GM12878 (cell line): ENCODE measurements around the gene THOC1.

Experiments used
- EZH2 ChIP-seq: IDR thresholded peaks from 2 replicates; pipeline ENCODE4 v1.6.1; 2012; ENCODE audit warnings: low read depth, mild to moderate bottlenecking, control low read depth, inconsistent platforms, low read length, borderline replicate concordance; ENCODE audit not compliant: control insufficient read depth
- MYC ChIP-seq: IDR thresholded peaks from 2 replicates; pipeline ENCODE4 v1.6.1; 2011; ENCODE audit warnings: mild to moderate bottlenecking, low read length, moderate library complexity, inconsistent platforms; ENCODE audit not compliant: insufficient read depth, insufficient replicate concordance, insufficient read length, severe bottlenecking
- POLR2A ChIP-seq: IDR thresholded peaks from 2 replicates; pipeline ENCODE4 v1.6.1; 2011; ENCODE audit warnings: low read depth, mild to moderate bottlenecking, low read length
- ZNF622 ChIP-seq: fragments of 450-650 bp; IDR thresholded peaks from 2 replicates; pipeline ENCODE4 v1.6.1; 2017; ENCODE audit warnings: mild to moderate bottlenecking, inconsistent platforms
- TF ChIP-seq, protein P1 (sequence below): IDR thresholded peaks from 2 replicates; pipeline ENCODE4 v1.6.1; 2012; ENCODE audit warnings: low read length, inconsistent platforms
- TF ChIP-seq, protein P2 (sequence below), 3 experiments: IDR thresholded peaks in 2 of 3; conservative IDR thresholded peaks in 1 of 3; 2 replicates each; pipeline ENCODE4 v1.5.1; 2011; ENCODE audit warnings: low read depth in 3 of 3, low read length in 3 of 3, mild to moderate bottlenecking in 3 of 3, control low read depth in 2 of 3, moderate library complexity in 2 of 3, inconsistent platforms in 1 of 3, mixed read lengths in 1 of 3; ENCODE audit not compliant: control insufficient read depth in 2 of 3, insufficient read depth in 1 of 3; ENCODE audit errors: extremely low read depth in 1 of 3

DNA sequence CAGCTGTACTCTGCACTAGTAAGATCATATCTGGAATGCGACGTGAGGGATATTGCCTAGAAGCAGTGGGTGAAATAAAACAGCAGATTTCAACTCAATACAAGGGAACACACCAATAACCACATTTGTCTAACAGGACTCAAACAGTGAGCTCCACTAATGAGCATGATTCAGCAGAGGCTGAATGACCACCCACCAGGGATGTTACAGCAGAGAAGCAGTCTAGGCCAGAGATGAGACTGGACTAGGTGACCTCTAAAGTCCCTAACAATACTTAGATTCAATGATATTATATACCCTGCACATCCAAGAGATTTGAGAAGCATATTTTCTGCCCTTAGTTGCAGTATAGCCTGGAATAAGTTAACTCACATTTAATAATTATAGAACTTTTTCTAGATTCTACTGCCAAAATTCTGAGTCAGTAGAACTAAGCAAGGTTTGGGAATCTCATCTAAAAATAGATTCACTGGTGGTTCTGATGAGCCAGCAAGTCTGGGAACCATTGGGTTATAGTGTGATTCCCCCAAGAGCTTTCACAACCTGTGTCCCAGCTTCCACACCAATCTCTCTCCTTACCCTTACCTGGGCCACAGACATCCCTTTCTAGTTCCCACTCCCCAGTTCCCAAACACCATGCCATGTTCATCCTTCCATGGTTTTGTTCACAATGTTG, 6.3 kb downstream of the THOC1 start:
- no peak for TF ChIP-seq EZH2
- no peak for TF ChIP-seq POLR2A
- TF ChIP-seq ZNF622 = no peak
- TF ChIP-seq MYC = no peak
- TF ChIP-seq, protein P1, sequence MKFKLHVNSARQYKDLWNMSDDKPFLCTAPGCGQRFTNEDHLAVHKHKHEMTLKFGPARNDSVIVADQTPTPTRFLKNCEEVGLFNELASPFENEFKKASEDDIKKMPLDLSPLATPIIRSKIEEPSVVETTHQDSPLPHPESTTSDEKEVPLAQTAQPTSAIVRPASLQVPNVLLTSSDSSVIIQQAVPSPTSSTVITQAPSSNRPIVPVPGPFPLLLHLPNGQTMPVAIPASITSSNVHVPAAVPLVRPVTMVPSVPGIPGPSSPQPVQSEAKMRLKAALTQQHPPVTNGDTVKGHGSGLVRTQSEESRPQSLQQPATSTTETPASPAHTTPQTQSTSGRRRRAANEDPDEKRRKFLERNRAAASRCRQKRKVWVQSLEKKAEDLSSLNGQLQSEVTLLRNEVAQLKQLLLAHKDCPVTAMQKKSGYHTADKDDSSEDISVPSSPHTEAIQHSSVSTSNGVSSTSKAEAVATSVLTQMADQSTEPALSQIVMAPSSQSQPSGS = no peak
- TF ChIP-seq, protein P2, sequence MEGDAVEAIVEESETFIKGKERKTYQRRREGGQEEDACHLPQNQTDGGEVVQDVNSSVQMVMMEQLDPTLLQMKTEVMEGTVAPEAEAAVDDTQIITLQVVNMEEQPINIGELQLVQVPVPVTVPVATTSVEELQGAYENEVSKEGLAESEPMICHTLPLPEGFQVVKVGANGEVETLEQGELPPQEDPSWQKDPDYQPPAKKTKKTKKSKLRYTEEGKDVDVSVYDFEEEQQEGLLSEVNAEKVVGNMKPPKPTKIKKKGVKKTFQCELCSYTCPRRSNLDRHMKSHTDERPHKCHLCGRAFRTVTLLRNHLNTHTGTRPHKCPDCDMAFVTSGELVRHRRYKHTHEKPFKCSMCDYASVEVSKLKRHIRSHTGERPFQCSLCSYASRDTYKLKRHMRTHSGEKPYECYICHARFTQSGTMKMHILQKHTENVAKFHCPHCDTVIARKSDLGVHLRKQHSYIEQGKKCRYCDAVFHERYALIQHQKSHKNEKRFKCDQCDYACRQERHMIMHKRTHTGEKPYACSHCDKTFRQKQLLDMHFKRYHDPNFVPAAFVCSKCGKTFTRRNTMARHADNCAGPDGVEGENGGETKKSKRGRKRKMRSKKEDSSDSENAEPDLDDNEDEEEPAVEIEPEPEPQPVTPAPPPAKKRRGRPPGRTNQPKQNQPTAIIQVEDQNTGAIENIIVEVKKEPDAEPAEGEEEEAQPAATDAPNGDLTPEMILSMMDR (IDR thresholded peaks at IDR 0.05 in 2 of 3, conservative IDR thresholded peaks at IDR 0.05 in 1 of 3; ENCODE audit: control insufficient read depth in 2 of 3, extremely low read depth in 1 of 3, insufficient read depth in 1 of 3, low read depth in 3 of 3, low read length in 3 of 3) = no peak
